B cell (primary cell): ENCODE measurements around the gene LARGE1.

Source experiments
- CTCF ChIP-seq: fragments of 200-600 bp; IDR thresholded peaks from one replicate; pipeline ENCODE4 v1.8.0; 2022; ENCODE audit warnings: antibody characterized with exemption, mild to moderate bottlenecking
- EZH2 ChIP-seq: IDR thresholded peaks from 2 replicates; pipeline ENCODE4 v1.6.1; 2012; ENCODE audit warnings: borderline replicate concordance, low read depth, mild to moderate bottlenecking, moderate library complexity, low read length; ENCODE audit not compliant: insufficient read depth, poor library complexity, severe bottlenecking

GRCh38 chr22:33776491-33776890 lies 143.8 kb downstream of the LARGE1 start:
- no peak for TF ChIP-seq CTCF
- TF ChIP-seq EZH2, result no peak
